PFSK-1 (cell line): ENCODE data around the gene SCN2B.

Experiments used
- POLR2AphosphoS5 ChIP-seq: IDR thresholded peaks from 2 replicates; pipeline ENCODE4 v1.6.1; 2012; ENCODE audit warnings: low read depth, mild to moderate bottlenecking, control low read depth, low read length, moderate library complexity
- SIN3A ChIP-seq: IDR thresholded peaks from 2 replicates; pipeline ENCODE4 v1.6.1; 2012; ENCODE audit warnings: mild to moderate bottlenecking, low read length, moderate library complexity, borderline replicate concordance; ENCODE audit not compliant: insufficient read depth
- TAF1 ChIP-seq: IDR thresholded peaks from 2 replicates; pipeline ENCODE4 v1.6.1; 2012; ENCODE audit warnings: low read length, control low read depth, borderline replicate concordance; ENCODE audit not compliant: insufficient read depth
- TF ChIP-seq, protein P1 (sequence below), 2 experiments: IDR thresholded peaks; 2 replicates each; pipeline versions ENCODE4 v1.6.1 to v1.8.0; 2011 to 2012; ENCODE audit warnings: low read depth in 2 of 2, low read length in 2 of 2, control low read depth in 1 of 2, inconsistent platforms in 1 of 2, mild to moderate bottlenecking in 1 of 2, moderate library complexity in 1 of 2; ENCODE audit not compliant: insufficient read depth in 1 of 2

DNA sequence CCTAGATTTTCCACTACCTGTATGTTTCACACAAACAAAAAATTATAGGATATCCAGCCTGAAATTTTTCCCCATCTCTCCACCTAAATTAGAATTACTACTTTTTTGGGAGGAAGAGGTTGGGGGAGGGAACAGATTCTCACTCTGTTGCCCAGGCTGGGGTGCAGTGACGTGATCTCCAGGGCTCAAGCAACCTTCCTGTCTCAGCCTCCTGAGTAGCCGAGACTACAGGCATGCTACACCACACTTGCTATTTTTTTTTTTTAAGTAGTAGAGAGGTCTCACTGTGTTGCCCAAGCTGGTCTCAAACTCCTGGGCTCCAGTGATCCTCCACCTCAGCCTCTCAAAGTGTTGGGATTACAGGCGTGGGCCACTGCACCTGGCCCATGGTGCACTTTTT is 38.8 kb upstream of the SCN2B start:
- TF ChIP-seq TAF1 (no peak), POLR2AphosphoS5 (no peak), SIN3A (no peak)
- TF ChIP-seq, protein P1, sequence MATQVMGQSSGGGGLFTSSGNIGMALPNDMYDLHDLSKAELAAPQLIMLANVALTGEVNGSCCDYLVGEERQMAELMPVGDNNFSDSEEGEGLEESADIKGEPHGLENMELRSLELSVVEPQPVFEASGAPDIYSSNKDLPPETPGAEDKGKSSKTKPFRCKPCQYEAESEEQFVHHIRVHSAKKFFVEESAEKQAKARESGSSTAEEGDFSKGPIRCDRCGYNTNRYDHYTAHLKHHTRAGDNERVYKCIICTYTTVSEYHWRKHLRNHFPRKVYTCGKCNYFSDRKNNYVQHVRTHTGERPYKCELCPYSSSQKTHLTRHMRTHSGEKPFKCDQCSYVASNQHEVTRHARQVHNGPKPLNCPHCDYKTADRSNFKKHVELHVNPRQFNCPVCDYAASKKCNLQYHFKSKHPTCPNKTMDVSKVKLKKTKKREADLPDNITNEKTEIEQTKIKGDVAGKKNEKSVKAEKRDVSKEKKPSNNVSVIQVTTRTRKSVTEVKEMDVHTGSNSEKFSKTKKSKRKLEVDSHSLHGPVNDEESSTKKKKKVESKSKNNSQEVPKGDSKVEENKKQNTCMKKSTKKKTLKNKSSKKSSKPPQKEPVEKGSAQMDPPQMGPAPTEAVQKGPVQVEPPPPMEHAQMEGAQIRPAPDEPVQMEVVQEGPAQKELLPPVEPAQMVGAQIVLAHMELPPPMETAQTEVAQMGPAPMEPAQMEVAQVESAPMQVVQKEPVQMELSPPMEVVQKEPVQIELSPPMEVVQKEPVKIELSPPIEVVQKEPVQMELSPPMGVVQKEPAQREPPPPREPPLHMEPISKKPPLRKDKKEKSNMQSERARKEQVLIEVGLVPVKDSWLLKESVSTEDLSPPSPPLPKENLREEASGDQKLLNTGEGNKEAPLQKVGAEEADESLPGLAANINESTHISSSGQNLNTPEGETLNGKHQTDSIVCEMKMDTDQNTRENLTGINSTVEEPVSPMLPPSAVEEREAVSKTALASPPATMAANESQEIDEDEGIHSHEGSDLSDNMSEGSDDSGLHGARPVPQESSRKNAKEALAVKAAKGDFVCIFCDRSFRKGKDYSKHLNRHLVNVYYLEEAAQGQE (IDR thresholded peaks at IDR 0.05; ENCODE audit: insufficient read depth in 1 of 2, low read depth in 2 of 2, low read length in 2 of 2): no peak
